Lower leg skin (tissue), 3 donors: ENCODE data around the gene STARD13.

ENCODE experiments used
- POLR2A ChIP-seq, 2 donors: fragments of 450-650 bp; IDR thresholded peaks; one replicate each; pipeline ENCODE4 v1.6.1; 2016 to 2017; ENCODE audit warnings: antibody characterized with exemption in 2 of 2, mild to moderate bottlenecking in 1 of 2, moderate library complexity in 1 of 2
- TF ChIP-seq, protein P1 (sequence below), 3 donors: fragments of 450-650 bp; IDR thresholded peaks; one replicate each; pipeline ENCODE4 v1.5.1; 2016; ENCODE audit warnings: antibody characterized with exemption in 3 of 3, mild to moderate bottlenecking in 3 of 3, moderate library complexity in 2 of 3

DNA sequence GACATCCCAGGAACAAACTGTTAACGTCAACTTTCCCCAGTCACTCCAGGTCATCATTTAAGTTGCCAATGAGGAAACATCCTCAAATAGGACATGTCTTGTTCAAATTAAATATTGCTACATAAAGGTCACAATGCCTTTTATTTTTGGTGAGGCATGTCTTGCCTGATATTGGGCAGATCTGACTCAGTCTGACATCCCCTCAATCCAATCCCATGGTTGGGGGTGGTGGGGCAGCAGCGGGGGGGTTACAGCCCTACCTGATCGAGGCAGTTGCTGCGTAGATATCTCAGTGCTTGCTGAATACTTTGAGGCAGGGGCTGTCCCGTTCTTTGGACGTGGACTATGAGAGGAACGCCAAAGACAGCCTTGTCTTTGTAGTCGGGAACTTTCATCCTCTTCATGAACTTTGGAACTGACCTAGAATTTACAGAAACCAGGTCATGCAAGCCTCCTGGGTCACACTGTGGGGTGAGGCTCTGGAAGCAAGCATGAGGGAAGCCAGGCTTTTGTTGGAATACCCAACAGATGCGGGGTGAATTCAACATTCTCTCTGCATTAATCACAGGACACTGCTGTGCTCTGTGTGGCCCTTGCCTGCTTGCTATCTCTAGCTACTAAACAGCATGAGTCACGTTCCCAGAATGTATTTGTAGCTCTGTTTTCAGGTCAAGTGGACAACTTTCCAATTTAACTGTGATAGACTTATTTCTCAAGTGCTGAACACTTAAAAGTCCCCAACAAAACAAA is 159.6 kb downstream of the STARD13 start:
- no peak for TF ChIP-seq POLR2A (IDR thresholded peaks at IDR 0.05)
- TF ChIP-seq, protein P1, sequence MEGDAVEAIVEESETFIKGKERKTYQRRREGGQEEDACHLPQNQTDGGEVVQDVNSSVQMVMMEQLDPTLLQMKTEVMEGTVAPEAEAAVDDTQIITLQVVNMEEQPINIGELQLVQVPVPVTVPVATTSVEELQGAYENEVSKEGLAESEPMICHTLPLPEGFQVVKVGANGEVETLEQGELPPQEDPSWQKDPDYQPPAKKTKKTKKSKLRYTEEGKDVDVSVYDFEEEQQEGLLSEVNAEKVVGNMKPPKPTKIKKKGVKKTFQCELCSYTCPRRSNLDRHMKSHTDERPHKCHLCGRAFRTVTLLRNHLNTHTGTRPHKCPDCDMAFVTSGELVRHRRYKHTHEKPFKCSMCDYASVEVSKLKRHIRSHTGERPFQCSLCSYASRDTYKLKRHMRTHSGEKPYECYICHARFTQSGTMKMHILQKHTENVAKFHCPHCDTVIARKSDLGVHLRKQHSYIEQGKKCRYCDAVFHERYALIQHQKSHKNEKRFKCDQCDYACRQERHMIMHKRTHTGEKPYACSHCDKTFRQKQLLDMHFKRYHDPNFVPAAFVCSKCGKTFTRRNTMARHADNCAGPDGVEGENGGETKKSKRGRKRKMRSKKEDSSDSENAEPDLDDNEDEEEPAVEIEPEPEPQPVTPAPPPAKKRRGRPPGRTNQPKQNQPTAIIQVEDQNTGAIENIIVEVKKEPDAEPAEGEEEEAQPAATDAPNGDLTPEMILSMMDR (IDR thresholded peaks at IDR 0.05), result no peak
